HG03066 (cell line): ENCODE results near the gene GSC.

ENCODE experiments used
- ATAC-seq: cut with Tn5 transposase; IDR thresholded peaks from one replicate; pipeline ENCODE4 v1.9.1; 2021; ENCODE audit warnings: low read depth; ENCODE audit not compliant: unreplicated experiment

GSC gene

DNA sequence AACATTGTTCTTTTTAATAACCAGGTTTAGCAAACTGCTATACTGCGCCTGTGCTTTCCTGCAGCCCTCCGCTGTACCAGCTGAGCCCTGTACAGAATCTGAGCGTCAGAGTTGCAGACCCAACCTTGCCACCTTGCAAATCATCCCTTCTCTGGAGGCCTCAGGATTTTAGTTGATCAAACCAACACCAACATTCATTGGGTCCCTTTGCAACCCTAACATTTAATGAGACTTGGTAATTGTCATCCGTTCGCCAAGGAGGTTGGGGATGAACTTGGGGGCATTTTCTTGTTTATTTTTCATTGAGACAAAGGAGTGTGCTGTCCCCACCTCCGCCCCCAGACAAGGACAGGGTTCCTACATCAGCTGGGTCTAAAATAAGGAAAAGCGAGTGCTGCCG is 2.6 kb upstream of the GSC start:
- ATAC-seq: no peak

DNA sequence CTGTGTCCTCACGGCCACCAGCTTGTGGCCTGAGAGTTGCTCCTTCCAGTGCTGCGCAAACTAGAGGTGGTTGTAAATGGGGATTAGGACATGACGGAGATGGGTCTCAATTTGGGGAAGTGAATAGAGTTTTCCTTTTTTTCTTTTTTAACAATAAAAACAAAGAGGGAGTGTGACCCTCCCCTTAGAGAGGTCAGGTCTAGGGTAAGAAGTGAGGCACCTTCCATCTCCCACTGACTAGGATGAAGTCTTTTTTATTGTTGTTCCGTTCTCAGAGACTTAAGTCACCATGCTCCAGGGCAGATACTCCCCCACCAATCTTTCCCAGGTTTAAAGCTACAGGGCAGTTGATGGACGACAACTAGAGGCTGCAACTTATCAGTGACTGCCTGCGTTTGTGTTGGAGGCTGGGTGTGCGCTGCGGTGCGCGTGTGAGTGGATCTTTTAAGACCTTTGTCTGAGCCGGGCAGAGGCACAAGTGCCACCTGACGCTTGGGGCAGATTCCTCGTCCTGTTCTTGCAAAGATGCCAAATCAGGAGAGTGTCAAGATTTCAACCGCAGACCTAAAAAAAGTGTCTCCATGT is 2.1 kb upstream of the GSC start:
- ATAC-seq: no peak

DNA sequence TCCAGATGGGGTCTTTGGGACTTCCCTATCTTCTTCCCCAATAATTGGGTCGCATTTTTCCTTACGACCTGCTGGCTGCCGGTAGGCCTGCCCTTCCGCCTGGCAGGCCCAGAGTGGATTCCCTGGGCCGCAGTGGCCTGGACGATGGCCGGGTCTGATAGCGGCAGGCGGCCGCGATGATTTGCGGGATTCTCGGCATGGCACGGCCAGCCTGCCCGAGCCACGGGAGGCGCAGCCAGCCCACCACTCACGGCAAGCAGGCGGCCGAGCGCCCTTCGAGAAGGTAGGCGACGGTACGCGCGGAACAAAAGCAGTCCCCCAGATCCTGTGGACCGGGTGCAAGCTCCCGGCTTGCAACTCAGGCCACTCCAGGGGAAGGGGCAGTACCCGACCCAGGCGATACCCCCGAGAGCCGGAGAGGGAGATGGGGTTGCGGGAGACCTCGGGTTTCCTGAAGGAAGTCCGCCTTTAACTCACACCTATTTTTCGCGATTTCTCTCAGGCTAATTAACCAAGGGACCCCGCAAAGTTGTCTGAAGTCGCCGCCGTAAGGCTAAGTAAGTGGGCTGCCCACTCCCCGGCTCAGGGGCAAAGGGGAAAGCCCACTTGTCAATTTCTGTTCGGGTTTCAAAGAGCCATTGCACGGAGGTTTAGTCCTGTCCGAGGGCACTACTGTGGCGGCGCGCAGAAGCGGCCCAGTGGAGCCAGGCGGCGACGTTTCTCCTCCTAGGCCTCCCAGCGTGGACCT is 1.4 kb upstream of the GSC start:
- ATAC-seq: no peak

DNA sequence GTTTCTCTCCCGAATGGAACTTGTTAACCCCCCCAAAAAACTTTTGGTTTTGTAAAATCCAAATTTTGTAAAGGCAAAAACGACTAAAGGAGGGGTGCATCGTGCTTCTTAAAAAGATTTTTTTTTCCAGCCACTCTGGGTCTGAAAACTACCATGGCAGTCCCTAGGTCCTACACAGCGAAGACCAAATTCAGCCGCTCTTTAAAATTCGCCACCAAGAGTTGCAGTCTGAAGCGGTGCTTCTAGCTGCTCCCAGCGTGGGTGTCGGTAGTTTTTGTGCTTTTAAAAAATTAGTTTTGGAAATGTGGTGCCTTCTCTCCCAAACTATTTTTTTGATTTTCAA is 873 bp upstream of the GSC start:
- ATAC-seq: no peak

DNA sequence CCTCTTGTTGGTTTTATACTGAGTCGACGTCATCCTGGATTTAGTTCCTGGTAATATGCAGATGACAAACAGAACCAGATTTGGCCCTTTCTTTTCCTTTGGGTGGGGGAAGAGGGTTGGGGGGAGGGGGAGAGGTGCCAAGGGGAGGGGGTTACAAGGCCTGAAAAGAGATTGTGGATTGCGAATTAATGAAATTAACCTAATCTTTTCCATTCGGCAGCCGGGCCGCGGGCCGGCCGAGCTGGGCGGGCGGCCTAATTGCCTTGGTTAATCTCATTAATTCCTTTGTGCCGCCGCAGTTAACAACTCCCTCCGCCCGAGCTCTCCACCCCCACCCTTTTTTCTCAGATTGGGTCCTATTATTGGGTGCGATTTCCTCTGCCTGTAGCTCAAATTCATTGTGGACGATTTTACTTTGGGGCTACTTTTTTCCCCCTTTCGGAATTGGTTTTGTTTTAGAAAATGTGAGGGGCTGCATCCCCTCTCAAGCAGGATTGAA is 387 bp upstream of the GSC start:
- ATAC-seq: no peak

DNA sequence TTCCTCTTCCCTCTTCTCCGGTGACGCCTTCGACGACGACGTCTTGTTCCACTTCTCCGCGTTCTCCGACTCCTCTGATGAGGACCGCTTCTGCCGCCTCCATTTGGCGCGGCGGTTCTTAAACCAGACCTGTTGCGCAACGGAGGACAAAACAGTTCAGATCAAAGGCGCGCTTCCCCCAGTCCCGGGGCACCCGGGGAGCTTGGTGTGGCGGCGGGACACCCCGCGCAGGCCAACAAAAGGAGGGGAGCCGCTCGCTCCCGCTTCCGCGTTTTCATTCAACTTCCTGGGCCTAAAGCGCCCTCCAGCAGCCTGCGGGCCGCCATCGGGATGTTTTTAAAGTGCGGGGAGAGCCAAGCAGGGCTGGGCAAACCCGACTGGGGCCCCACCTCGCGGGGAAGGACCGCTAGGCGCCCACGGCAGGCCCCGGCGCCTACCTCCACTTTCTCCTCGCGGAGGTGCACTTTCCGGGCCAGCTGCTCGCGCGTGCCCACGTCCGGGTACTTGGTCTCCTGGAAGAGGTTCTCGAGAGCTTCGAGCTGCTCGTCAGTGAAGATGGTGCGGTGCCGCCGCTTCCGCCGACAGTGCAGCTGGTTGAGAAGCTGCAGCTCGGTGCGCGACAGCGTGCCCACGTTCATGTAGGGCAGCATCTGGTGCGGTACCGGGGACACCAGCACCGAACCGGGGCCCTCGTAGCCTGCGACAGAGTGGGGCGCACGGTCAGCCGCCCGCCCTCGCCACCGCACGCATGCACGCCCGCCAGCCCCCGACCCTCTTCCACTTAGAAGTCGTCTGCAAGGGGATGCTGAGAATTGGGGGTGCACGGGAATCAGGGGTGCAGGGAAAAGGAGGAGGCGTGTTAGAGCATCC is 1.2 kb downstream of the GSC start:
- ATAC-seq: no peak

DNA sequence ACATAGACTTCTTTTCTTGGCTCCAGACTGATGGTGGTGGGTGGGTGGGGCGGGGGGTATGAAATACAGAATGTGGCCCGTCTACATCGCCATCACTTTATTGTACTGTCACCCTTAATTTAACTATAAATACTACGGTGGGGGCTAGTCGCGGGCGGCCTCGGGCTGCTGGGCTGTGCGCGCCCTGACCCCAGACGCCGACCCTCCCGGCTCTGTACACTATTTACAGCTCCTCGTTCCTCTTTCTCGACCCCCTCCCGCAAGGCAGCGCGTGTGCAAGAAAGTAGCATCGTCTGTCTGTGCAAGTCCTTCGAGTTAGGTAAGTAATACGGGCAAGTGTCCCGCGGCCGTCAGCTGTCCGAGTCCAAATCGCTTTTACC is 1.8 kb downstream of the GSC start:
- ATAC-seq: no peak

DNA sequence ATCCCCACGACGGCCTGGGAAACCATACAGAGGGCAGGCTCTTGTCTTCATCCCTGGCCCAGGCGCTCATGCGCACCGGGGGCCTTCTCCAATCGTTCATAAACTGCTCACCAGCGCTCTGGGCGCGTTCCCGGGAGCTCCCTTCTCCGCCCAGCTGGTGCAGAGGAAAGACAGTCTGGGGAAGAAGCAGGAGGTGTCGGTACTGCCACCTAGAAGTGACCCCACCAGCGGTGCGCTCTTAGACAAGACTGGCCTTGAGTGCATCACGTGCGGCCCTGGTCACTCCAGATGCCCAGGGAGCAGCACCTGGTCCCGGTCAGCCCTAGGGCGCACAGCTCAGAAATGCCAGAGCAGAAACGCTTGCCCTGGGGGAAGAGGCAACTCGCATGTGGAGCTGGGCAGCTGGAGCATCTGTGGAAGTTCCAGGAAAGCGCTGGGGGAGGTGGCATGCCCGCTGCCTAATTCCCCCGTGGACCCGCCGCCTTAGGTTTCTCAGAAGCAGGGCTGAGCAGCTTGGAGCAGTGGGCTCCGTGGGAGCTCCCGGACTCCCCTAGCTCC is 2.5 kb downstream of the GSC start:
- ATAC-seq: no peak

GRCh38 chr14:94764573-94764972 is 5.3 kb downstream of the GSC start:
- ATAC-seq: no peak

GRCh38 chr14:94762431-94762830 is 7.5 kb downstream of the GSC start:
- no peak for ATAC-seq

- no peak for ATAC-seq
Observed at GRCh38 chr14:94761997-94762377, 7.9 kb downstream of the GSC start.

DNA sequence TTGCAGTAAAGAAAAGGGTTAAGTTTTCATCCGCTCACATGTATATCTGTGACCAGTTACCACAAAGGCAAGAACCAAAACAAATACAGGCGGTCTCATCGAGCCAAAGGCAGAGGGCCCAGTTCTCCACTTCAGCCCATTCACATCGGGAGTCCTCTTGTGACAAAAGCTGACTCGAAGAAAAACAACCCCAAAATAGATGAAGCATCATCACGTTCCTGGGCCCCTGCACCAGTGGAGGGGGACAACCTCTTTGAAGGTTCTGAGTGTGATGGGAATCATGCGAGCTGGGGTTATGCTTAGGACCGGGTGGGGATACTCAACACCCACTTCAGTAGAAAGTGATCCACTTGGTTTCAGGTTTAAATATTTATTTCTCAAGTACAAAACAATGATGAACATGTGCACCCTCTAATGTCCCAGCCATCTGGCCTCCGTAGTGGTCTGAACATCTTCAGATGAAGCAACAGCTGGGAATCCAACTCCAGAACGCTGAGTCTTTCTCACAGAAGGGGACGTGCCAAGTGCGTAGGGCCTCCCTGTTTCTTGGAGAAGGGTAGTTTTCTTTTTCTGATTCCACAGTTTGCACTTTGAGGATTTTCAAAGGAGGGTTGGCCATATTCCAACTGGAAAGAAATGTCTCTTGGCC is 8.4 kb downstream of the GSC start:
- ATAC-seq: no peak

DNA sequence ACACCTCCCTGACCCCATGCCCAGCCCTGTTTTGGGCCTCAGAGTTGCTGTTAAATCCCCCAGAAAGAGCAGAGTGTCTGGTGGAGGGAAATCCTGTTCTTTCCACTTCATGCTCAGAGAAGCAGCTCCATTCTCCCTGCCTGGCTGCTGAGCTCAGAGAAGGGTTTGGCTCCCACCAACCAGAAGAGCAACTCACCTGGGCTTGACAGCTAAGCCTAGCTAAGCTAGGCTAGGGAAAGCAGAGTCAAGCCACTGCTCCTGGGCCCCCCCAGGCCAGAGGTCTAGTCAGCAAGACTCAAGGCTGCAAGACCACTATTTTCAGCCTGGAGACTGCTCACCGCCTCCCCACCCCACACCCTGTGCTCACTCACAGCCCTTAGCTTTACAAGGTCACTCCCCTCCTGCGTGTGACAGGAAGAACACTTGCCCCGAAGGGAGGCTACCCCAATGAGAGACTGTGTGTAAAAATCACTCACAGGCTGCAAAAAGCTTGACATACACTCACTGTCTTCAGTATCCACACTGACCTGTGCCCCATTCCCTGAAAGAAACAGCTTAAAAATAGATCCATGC is 13.5 kb downstream of the GSC start:
- no peak for ATAC-seq

DNA sequence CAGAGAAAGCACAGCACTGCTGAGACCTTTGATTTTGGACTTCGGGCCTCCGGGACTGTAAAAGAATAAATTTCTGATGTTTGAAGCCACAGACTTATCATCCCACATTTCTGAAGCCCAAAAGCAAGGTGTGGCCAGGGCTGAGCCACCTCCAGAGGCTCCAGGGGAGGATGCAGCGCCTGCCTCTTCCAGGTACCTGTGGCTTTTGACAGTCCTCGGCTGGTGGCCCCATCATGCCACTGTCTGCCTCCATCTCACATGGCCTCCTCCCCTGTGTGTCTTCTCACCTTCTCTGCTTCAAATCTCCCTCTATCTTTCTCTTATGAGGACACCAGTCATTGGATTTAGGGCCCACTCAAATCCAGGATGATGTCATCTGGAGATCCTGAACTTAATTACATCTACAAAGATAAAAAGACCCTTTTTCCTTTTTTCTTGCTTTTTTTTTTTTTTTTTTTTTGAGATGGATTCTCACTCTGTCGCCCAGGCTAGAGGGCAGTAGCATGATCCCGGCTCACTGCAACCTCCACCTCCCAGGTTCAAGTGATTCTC is 15.4 kb downstream of the GSC start:
- no peak for ATAC-seq

- no peak for ATAC-seq
Observed at GRCh38 chr14:94752591-94753436, 17.1 kb downstream of the GSC start.

DNA sequence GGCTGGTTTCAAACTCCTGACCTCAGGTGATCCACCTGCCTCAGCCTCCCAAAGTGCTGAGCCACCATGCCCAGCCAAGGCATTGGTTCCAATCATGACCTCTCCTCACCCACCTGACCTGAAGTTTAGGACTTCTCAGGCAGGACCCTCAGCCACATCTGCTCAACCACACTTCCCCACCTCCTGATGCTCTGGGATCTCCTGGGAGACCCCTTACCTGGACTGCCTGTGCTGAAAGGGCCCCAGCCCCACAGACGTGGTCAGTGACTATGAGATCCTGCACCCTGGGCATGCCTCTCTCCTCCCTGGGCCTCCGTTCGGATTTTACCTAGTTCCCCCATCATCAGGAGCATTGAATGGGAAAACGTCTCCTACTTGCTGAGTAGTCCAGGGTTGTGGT is 18.0 kb downstream of the GSC start:
- ATAC-seq: no peak

GRCh38 chr14:94751321-94751720 is 18.6 kb downstream of the GSC start:
- no peak for ATAC-seq

DNA sequence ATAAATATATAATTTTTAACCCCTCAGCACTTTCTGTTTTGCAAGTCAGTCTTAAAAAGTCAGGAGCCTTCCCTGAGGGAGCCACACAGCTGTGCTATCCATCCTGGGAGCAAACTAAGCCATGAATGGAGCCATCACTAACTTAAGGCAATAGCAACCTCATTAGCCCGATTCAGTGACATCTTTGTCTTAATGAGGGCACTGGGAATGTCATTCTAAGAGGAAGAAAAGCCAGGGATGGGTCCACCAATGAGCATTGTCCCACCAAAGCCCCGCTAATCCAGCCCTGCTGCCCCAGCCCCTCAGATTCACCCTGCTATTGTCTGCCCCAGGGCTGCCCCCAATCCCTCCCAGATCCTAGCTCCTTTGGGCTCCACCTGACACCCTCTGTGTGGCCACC is 19.5 kb downstream of the GSC start:
- ATAC-seq: no peak

- no peak for ATAC-seq
Observed at GRCh38 chr14:94748667-94749347, 21.1 kb downstream of the GSC start.
